WTC11 (cell line): Measurements from ENCODE around the gene SUB1. TPM values are rescaled to one million over a fixed set of nuclear protein-coding genes. Genes with fewer than 3 reads are reported as not detected.

ENCODE experiments used
- ATAC-seq: fragments of 200-7000 bp; cut with Tn5 transposase; 2 replicates; pipeline ENCODE4 v1.10.0; 2021; ENCODE audit warnings: mild to moderate bottlenecking, moderate library complexity
- CTCF ChIA-PET: fragments of 300-600 bp; sonication (Branson Sonifier 250); formaldehyde crosslinking; loops from one replicate; lab custom pipeline; 2021; ENCODE audit warnings: antibody characterized with exemption; lab: Charles Lee
- POLR2A ChIA-PET: fragments of 350-600 bp; sonication (Branson Sonifier 250); formaldehyde crosslinking; loops from one replicate; lab custom pipeline; 2021; ENCODE audit warnings: antibody characterized with exemption; lab: Charles Lee
- DNase-seq: peaks from one replicate; pipeline ENCODE4 v3.0.0; 2021; ENCODE audit warnings: low spot score
- H3K27ac Mint-ChIP-seq: 2 replicates; pipeline ENCODE4 v1.8.0; 2021; ENCODE audit warnings: mixed read lengths
- H3K27me3 Mint-ChIP-seq: 2 replicates; pipeline ENCODE4 v1.8.0; 2021; ENCODE audit warnings: low read depth, mild to moderate bottlenecking, moderate library complexity, mixed read lengths
- H3K36me3 Mint-ChIP-seq: 2 replicates; pipeline ENCODE4 v1.8.0; 2021; ENCODE audit warnings: mixed read lengths
- H3K4me1 Mint-ChIP-seq: 2 replicates; pipeline ENCODE4 v1.8.0; 2022; ENCODE audit warnings: mixed read lengths
- H3K4me3 Mint-ChIP-seq: 2 replicates; pipeline ENCODE4 v1.8.0; 2021; ENCODE audit warnings: mild to moderate bottlenecking, moderate library complexity, mixed read lengths
- H3K9me3 Mint-ChIP-seq: 2 replicates; pipeline ENCODE4 v1.8.0; 2021; ENCODE audit warnings: mixed read lengths
- CBFB ChIP-seq: sonication (generic); formaldehyde crosslinking; IDR thresholded peaks from 2 replicates; pipeline ENCODE4 v1.8.1; 2022; ENCODE audit warnings: mild to moderate bottlenecking, low read depth, missing genetic modification reagents
- CDX4 ChIP-seq: fragments of 250-450 bp; sonication (Bioruptor Pico); IDR thresholded peaks from 2 replicates; pipeline ENCODE4 v1.9.0; 2021; ENCODE audit warnings: moderate library complexity, mild to moderate bottlenecking, inconsistent platforms, borderline replicate concordance
- FOXK1 ChIP-seq: sonication (generic); formaldehyde crosslinking; IDR thresholded peaks from 2 replicates; pipeline ENCODE4 v1.8.0; 2022; ENCODE audit warnings: mild to moderate bottlenecking, moderate library complexity, missing genetic modification reagents
- IRF2 ChIP-seq: sonication (generic); formaldehyde crosslinking; IDR thresholded peaks from 2 replicates; pipeline ENCODE4 v1.8.0; 2022; ENCODE audit warnings: low read depth, missing genetic modification reagents, borderline replicate concordance
- MXD4 ChIP-seq: fragments of 250-450 bp; sonication (Bioruptor Pico); IDR thresholded peaks from 2 replicates; pipeline ENCODE4 v1.8.0; 2021; ENCODE audit warnings: mild to moderate bottlenecking, moderate library complexity, borderline replicate concordance
- NFE2L1 ChIP-seq: sonication (generic); formaldehyde crosslinking; IDR thresholded peaks from 2 replicates; pipeline ENCODE4 v1.8.1; 2023; ENCODE audit warnings: missing genetic modification reagents
- NR1H2 ChIP-seq: sonication (generic); formaldehyde crosslinking; IDR thresholded peaks from 2 replicates; pipeline ENCODE4 v1.9.0; 2021; ENCODE audit warnings: mild to moderate bottlenecking, moderate library complexity, missing genetic modification reagents
- NR2C2 ChIP-seq: sonication (generic); formaldehyde crosslinking; IDR thresholded peaks from 2 replicates; pipeline ENCODE4 v1.8.0; 2022; ENCODE audit warnings: mild to moderate bottlenecking, missing genetic modification reagents
- OVOL2 ChIP-seq: fragments of 250-450 bp; sonication (Bioruptor Pico); IDR thresholded peaks from 2 replicates; pipeline ENCODE4 v1.9.0; 2021; ENCODE audit warnings: mild to moderate bottlenecking, borderline replicate concordance
- TCF7 ChIP-seq: sonication (generic); formaldehyde crosslinking; IDR thresholded peaks from 2 replicates; pipeline ENCODE4 v1.8.0; 2022; ENCODE audit warnings: mild to moderate bottlenecking, low read depth, missing genetic modification reagents, moderate library complexity
- USF1 ChIP-seq: sonication (generic); formaldehyde crosslinking; IDR thresholded peaks from 2 replicates; pipeline ENCODE4 v1.8.0; 2022; ENCODE audit warnings: mild to moderate bottlenecking, missing genetic modification reagents
- USF2 ChIP-seq: sonication (generic); formaldehyde crosslinking; IDR thresholded peaks from 2 replicates; pipeline ENCODE4 v1.8.1; 2023; ENCODE audit warnings: mild to moderate bottlenecking, missing genetic modification reagents, moderate library complexity
- ZBTB43 ChIP-seq: sonication (generic); formaldehyde crosslinking; IDR thresholded peaks from 2 replicates; pipeline ENCODE4 v1.8.1; 2023; ENCODE audit warnings: mild to moderate bottlenecking, missing genetic modification reagents
- ZNF121 ChIP-seq: sonication (generic); formaldehyde crosslinking; IDR thresholded peaks from 2 replicates; pipeline ENCODE4 v1.8.0; 2023; ENCODE audit warnings: missing genetic modification reagents
- ZNF138 ChIP-seq: sonication (generic); formaldehyde crosslinking; conservative IDR thresholded peaks from 2 replicates; pipeline ENCODE4 v1.8.1; 2022; ENCODE audit warnings: mild to moderate bottlenecking, moderate library complexity, missing genetic modification reagents
- ZNF219 ChIP-seq: sonication (generic); formaldehyde crosslinking; IDR thresholded peaks from 2 replicates; pipeline ENCODE4 v1.8.0; 2023; ENCODE audit warnings: missing genetic modification reagents, mild to moderate bottlenecking, borderline replicate concordance
- ZSCAN18 ChIP-seq: fragments of 250-450 bp; sonication (Bioruptor Pico); IDR thresholded peaks from 2 replicates; pipeline ENCODE4 v2.1.2; 2022; ENCODE audit warnings: mild to moderate bottlenecking, moderate library complexity
- total RNA-seq: library from RNA; stranded (reverse); gene quantifications from 3 replicates; pipeline ENCODE4 v1.2.3, GENCODE V29; 2021
- TF ChIP-seq, protein P1 (sequence below): fragments of 250-450 bp; sonication (Bioruptor Pico); IDR thresholded peaks from 2 replicates; pipeline ENCODE4 v1.8.0; 2021; ENCODE audit warnings: mild to moderate bottlenecking
- TF ChIP-seq, protein P2 (sequence below): fragments of 200-600 bp; IDR thresholded peaks from 2 replicates; pipeline ENCODE4 v1.8.0; 2022; ENCODE audit warnings: antibody characterized with exemption
- TF ChIP-seq, protein P3 (sequence below): sonication (generic); formaldehyde crosslinking; IDR thresholded peaks from 2 replicates; pipeline ENCODE4 v1.8.1; 2023; ENCODE audit warnings: mild to moderate bottlenecking, missing genetic modification reagents, moderate library complexity

Gene SUB1
- total RNA-seq, 1 experiment from 2014 or later, result 258 TPM

DNA sequence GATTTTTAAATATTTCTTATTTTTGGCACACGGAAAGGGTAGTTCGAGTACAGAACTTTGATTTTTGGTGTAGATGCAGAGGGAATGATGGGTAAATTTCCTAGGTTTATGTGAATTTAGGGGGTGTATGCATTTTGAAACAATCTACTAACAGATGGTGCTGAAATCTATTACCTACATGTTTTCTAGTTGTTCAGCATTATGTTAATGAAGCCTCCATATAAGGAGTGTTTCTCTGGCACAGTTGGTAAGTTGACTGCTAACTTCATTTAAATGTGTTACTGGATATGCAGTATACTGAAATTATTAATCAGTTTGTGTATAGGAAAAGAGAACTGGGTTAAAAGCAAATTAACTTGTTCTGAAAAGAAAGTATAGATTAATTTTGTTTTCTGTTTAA, 17.5 kb downstream of the SUB1 start:
- no peak overlapping the region for H3K27ac Mint-ChIP-seq
- ATAC-seq (no peak), DNase-seq (no peak)
- H3K27me3 Mint-ChIP-seq, result no peaks in the 10 kb centered on the region
- H3K4me3 Mint-ChIP-seq, result no peak overlapping the region
- ChIA-PET POLR2A (no interaction called here), CTCF (no interaction called here)
- TF ChIP-seq MXD4 (CRISPR knock-in tag), result no peak
- no peaks in the 10 kb centered on the region for H3K4me1 Mint-ChIP-seq
- peaks cover 46% of the 10 kb centered on the region for H3K36me3 Mint-ChIP-seq
- H3K9me3 Mint-ChIP-seq, result no peaks in the 10 kb centered on the region

DNA sequence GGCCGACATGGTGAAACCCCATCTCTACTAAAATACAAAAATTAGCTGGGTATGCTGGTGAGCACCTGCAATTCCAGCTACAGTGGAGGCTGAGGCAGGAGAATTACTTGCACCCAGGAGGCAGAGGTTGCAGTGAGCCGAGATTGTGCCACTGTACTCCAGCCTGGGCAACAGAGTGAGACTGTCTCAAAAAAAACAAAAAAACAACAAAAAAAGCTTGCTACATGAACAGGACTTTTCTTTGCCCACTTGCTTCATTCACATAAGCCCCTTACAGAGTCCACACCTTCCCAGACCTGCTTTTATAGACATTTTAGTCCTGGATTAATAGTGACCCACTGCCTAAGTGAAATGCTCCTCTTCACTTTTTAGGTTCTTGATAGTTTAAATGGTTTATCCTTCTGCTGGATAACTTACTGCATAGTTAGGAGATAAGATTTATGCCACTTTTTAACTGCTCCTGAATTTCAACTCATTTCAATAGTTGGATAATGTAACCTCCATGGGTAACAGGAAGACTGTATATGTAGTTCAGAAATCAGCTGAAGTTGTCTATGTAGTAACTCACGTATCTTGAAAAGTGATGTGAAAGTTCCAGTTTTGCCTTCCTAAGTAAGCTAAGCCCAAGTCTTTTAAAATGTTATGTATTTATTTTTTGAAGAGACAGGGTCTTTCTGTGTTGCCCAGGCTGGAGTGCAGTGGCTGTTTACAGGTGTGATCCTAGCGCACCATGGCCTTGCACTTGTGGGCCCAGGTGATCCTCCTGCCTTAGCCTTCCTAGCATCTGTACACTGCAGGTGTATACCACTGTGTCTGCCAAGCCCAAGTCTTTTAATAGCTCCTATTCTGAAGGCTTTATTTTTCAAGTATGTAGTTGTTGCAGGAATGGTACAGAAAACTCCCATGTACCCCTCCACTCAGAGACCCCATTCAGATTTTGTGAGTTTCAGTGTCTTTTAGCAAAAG, 19.7 kb downstream of the SUB1 start:
- H3K9me3 Mint-ChIP-seq, result no peaks in the 10 kb centered on the region
- CTCF ChIA-PET, result no interaction called here

GRCh38 chr5:32605766-32606152, 20.4 kb downstream of the SUB1 start:
- peaks cover 23% of the 10 kb centered on the region for H3K36me3 Mint-ChIP-seq

More for the DNA sequence above, 19.7 kb downstream of the SUB1 start:
- Mint-ChIP-seq H3K27me3 (no peaks in the 10 kb centered on the region), H3K4me1 (no peaks in the 10 kb centered on the region), H3K36me3 (peaks cover 28% of the 10 kb centered on the region), H3K27ac (no peak overlapping the region), H3K4me3 (no peak overlapping the region)
- POLR2A ChIA-PET, result no interaction called here
- TF ChIP-seq ZSCAN18 (CRISPR knock-in tag), result no peak
- no peak for TF ChIP-seq ZNF219 (CRISPR knock-in tag)
- ATAC-seq, result no peak
- no peak for DNase-seq

More at GRCh38 chr5:32605766-32606152, 20.4 kb downstream of the SUB1 start:
- peak overlapping the region; percentile 33 for H3K27ac Mint-ChIP-seq
- H3K4me3 Mint-ChIP-seq, result no peak overlapping the region
- H3K27me3 Mint-ChIP-seq, result no peaks in the 10 kb centered on the region
- ATAC-seq (no peak), DNase-seq (no peak)
- TF ChIP-seq NR1H2 (CRISPR knock-in tag) (no peak), ZNF138 (CRISPR knock-in tag) (no peak), USF2 (CRISPR knock-in tag) (no peak), ZBTB43 (CRISPR knock-in tag) (no peak), CDX4 (CRISPR knock-in tag) (no peak), FOXK1 (CRISPR knock-in tag) (no peak), TCF7 (CRISPR knock-in tag) (no peak), ZNF121 (CRISPR knock-in tag) (no peak), NFE2L1 (no peak), IRF2 (CRISPR knock-in tag) (no peak), OVOL2 (CRISPR knock-in tag) (no peak), USF1 (CRISPR knock-in tag) (no peak), CBFB (CRISPR knock-in tag) (no peak), NR2C2 (CRISPR knock-in tag) (no peak)
- TF ChIP-seq, protein P1, sequence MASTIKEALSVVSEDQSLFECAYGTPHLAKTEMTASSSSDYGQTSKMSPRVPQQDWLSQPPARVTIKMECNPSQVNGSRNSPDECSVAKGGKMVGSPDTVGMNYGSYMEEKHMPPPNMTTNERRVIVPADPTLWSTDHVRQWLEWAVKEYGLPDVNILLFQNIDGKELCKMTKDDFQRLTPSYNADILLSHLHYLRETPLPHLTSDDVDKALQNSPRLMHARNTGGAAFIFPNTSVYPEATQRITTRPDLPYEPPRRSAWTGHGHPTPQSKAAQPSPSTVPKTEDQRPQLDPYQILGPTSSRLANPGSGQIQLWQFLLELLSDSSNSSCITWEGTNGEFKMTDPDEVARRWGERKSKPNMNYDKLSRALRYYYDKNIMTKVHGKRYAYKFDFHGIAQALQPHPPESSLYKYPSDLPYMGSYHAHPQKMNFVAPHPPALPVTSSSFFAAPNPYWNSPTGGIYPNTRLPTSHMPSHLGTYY (CRISPR knock-in tag), result no peak
- TF ChIP-seq, protein P2, sequence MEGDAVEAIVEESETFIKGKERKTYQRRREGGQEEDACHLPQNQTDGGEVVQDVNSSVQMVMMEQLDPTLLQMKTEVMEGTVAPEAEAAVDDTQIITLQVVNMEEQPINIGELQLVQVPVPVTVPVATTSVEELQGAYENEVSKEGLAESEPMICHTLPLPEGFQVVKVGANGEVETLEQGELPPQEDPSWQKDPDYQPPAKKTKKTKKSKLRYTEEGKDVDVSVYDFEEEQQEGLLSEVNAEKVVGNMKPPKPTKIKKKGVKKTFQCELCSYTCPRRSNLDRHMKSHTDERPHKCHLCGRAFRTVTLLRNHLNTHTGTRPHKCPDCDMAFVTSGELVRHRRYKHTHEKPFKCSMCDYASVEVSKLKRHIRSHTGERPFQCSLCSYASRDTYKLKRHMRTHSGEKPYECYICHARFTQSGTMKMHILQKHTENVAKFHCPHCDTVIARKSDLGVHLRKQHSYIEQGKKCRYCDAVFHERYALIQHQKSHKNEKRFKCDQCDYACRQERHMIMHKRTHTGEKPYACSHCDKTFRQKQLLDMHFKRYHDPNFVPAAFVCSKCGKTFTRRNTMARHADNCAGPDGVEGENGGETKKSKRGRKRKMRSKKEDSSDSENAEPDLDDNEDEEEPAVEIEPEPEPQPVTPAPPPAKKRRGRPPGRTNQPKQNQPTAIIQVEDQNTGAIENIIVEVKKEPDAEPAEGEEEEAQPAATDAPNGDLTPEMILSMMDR, result no peak
- TF ChIP-seq, protein P3, sequence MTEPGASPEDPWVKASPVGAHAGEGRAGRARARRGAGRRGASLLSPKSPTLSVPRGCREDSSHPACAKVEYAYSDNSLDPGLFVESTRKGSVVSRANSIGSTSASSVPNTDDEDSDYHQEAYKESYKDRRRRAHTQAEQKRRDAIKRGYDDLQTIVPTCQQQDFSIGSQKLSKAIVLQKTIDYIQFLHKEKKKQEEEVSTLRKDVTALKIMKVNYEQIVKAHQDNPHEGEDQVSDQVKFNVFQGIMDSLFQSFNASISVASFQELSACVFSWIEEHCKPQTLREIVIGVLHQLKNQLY (CRISPR knock-in tag), result no peak
- ChIA-PET POLR2A (no interaction called here), CTCF (interaction anchor here (0.7 kb wide), 2 partner anchors 21 to 1337 kb away, joined by 3 to 4 read pairs; no protein-coding TSS in a partner anchor)
- H3K9me3 Mint-ChIP-seq, result no peaks in the 10 kb centered on the region
- no peaks in the 10 kb centered on the region for H3K4me1 Mint-ChIP-seq
